Upper lobe of right lung (tissue), 1 donor: Measurements from ENCODE around the gene OCA2. TPM values are rescaled to one million over a fixed set of nuclear protein-coding genes. Genes with fewer than 3 reads are reported as not detected.

ENCODE experiments used
- ATAC-seq: fragments of 200-7000 bp; cut with Tn5 transposase; one replicate; pipeline ENCODE4 v1.9.1; 2020; ENCODE audit warnings: mild to moderate bottlenecking, moderate library complexity
- DNase-seq: peaks from one replicate; pipeline ENCODE4 v3.0.0-alpha.2; 2020
- H3K27ac ChIP-seq: fragments of 200-600 bp; one replicate; pipeline ENCODE4 v1.8.0; 2022
- H3K27me3 ChIP-seq: fragments of 200-600 bp; one replicate; pipeline ENCODE4 v1.8.0; 2022; ENCODE audit warnings: mild to moderate bottlenecking
- H3K36me3 ChIP-seq: fragments of 200-600 bp; one replicate; pipeline ENCODE4 v1.8.0; 2022
- H3K4me1 ChIP-seq: fragments of 200-600 bp; one replicate; pipeline ENCODE4 v1.8.0; 2022
- H3K4me3 ChIP-seq: fragments of 200-600 bp; one replicate; pipeline ENCODE4 v1.8.0; 2022; ENCODE audit warnings: mild to moderate bottlenecking
- H3K9me3 ChIP-seq: fragments of 200-600 bp; one replicate; pipeline ENCODE4 v1.8.0; 2022
- intact Hi-C: fragments of 100-400 bp; cut with DNase I; formaldehyde crosslinking; loops from one replicate; pipeline ENCODE4 v1.11.0; 2022
- total RNA-seq: library from RNA; stranded (reverse); fragmentation: NEBNext Ultra II Directional; extraction: Animal tissue kit (Norgen Biotek cat#: 25700); gene quantifications from one replicate; pipeline ENCODE4 v1.2.1, GENCODE V29; 2021
- TF ChIP-seq, protein P1 (sequence below): fragments of 200-600 bp; IDR thresholded peaks from one replicate; pipeline ENCODE4 v1.8.0; 2022; ENCODE audit warnings: antibody characterized with exemption
- donor health status: DM: no; HTN: yes; CAD: no; lungs with severe emphysema.

Gene OCA2
- total RNA-seq, 1 donor from 2014 or later: 0.55 TPM

DNA sequence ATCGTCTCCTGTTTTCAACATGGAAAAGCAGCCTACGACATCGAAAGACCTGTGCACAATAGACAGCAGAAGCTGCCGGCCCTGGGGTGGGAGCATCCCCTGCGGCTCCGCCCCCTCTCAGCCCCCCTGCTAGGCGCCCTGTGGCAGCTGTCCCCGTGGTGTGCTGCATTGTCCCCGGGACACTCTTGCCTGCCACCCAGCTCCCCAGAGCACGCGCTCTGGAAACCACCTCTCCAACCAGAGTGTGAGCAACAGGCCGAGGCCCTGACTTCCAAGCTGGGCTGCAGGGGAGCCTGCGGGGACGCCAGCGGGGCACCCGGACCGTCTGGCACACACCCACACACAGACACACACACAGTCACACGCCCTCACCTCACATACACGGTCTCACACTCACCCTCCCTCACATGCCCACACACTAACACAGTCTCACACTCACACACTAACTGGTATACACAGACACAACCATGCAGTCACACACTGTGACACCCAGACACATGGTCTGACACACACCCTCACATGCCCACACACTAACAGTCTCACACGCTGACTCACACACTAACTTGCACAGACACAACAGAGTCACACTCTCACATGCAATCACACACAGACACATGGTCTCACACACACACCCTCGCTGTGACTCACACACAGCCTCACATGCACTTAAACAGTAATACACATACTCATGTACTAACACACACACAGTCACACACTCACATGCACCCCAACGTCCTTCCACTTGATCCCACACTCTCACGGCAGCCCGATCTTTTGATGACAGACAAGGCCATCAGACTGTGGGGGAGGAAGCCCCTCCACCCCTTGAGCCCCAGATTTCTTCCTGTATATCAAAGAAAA lies 94.7 kb downstream of the OCA2 start:
- H3K27ac ChIP-seq: no peak overlapping the region
- H3K9me3 ChIP-seq: no peaks in the 10 kb centered on the region
- no peaks in the 10 kb centered on the region for H3K4me1 ChIP-seq
- H3K4me3 ChIP-seq: no peak overlapping the region
- peak; percentile 14 for ATAC-seq
- intact Hi-C loops: no loop called here
- no peak for DNase-seq
- no peaks in the 10 kb centered on the region for H3K36me3 ChIP-seq
- no peaks in the 10 kb centered on the region for H3K27me3 ChIP-seq
- TF ChIP-seq, protein P1, sequence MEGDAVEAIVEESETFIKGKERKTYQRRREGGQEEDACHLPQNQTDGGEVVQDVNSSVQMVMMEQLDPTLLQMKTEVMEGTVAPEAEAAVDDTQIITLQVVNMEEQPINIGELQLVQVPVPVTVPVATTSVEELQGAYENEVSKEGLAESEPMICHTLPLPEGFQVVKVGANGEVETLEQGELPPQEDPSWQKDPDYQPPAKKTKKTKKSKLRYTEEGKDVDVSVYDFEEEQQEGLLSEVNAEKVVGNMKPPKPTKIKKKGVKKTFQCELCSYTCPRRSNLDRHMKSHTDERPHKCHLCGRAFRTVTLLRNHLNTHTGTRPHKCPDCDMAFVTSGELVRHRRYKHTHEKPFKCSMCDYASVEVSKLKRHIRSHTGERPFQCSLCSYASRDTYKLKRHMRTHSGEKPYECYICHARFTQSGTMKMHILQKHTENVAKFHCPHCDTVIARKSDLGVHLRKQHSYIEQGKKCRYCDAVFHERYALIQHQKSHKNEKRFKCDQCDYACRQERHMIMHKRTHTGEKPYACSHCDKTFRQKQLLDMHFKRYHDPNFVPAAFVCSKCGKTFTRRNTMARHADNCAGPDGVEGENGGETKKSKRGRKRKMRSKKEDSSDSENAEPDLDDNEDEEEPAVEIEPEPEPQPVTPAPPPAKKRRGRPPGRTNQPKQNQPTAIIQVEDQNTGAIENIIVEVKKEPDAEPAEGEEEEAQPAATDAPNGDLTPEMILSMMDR: no peak

DNA sequence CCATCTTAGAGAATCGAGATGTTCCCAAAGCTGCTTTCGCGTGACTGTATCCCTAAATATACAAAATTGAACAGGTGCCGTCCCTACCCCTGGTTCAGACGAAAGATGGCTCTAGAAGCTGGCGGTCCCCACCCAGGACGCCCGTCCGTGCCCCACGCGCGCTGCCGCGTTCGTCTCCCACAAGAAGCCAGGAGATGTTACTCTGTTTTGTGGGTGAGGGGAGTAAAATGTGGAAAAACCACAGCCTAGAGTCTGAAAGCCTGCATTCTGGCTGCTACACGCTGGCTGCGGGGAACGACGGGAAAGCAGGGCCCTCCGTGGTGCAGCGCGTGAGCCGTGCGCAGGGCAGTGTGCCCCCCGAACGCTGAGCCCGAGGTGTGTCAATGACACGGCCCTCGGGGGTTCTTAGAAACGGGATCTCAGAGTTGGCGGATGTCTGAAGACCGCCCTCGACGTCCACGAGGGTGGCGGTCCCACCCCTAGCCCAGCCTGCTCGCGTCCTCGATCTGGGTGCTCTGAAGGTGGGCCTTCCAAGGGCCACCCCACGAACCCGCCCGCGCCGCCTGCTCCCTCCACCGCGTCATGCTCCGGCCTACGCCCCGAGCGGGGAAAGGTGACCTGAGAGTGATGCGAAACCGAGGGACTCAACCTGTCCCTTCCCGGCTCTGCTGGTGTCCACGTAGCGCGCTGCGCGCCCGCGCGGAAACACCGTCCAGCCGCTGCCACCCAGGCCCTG lies 95.6 kb downstream of the OCA2 start:
- intact Hi-C loops: no loop called here
- ATAC-seq: peak; percentile 22

DNA sequence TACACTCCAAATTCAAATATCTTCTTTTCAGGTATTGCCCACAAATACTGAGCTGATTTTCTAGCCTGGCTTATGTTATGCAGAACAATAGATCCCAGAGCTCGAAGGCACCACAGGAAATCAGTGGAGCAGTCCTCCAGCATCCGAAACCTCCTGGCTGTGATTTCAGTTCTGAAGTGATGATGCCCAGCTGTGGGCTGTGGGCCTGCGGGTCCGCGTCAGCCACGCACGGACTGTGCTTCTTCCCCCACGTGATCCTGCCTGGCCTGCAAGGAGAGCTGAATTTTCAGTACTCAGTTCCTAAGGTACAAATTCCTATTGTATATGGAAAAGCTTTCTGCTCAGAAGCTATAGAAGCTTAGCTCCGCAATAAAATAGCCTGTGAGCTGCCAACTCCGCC lies 96.2 kb downstream of the OCA2 start:
- Histone ChIP-seq H3K4me3 (no peak overlapping the region), H3K36me3 (no peaks in the 10 kb centered on the region), H3K27ac (no peak overlapping the region), H3K9me3 (no peaks in the 10 kb centered on the region), H3K4me1 (no peaks in the 10 kb centered on the region), H3K27me3 (no peaks in the 10 kb centered on the region)
- no peak for DNase-seq
- ATAC-seq: no peak
- intact Hi-C loops: no loop called here
- TF ChIP-seq, protein P1: no peak

More for the DNA sequence above, 95.6 kb downstream of the OCA2 start:
- Histone ChIP-seq H3K36me3 (no peaks in the 10 kb centered on the region), H3K4me1 (no peaks in the 10 kb centered on the region), H3K27ac (no peak overlapping the region), H3K27me3 (no peaks in the 10 kb centered on the region), H3K4me3 (no peak overlapping the region), H3K9me3 (no peaks in the 10 kb centered on the region)
- no peak for DNase-seq
- TF ChIP-seq, protein P1: no peak

DNA sequence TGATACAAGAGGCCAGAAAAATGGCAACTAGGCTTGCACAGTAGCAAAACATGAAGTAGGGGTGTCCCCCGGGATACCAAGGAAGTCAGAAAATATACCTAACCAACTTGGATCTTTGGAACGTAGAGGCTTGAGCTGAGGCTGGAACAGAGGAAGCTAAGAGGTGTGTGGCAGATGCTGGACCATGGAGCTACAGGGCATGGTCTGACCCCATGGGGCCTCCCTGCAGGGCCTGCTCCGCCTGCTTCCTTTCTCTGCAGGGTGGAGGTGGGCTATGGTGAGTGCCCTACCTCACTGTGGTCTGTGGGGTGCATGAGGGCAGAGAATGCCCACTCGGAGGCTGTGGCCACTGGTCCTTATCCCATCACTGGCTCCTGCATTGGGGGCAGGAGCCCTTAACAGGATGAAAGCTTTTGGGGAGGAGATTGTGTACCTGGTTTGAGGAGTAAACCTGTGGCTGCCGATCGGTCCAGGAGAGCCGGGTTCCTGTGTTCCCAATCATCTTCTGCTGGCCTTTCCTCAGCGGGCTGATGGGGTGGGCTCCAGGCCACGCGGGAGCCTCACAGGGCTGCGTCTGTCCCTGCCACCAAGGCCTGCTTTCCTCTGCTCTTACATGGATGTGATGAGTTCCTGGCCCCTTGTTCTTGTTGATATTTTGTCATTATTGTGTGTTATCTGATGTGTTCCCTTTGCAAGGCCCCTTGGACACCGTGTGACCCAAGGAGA lies 96.8 kb downstream of the OCA2 start:
- H3K4me1 ChIP-seq: no peaks in the 10 kb centered on the region
- no peaks in the 10 kb centered on the region for H3K9me3 ChIP-seq
- TF ChIP-seq, protein P1: no peak
- intact Hi-C loops: no loop called here
- H3K27me3 ChIP-seq: no peaks in the 10 kb centered on the region
- ATAC-seq (no peak), DNase-seq (no peak)
- H3K4me3 ChIP-seq: no peak overlapping the region
- H3K27ac ChIP-seq: no peak overlapping the region
- H3K36me3 ChIP-seq: no peaks in the 10 kb centered on the region

DNA sequence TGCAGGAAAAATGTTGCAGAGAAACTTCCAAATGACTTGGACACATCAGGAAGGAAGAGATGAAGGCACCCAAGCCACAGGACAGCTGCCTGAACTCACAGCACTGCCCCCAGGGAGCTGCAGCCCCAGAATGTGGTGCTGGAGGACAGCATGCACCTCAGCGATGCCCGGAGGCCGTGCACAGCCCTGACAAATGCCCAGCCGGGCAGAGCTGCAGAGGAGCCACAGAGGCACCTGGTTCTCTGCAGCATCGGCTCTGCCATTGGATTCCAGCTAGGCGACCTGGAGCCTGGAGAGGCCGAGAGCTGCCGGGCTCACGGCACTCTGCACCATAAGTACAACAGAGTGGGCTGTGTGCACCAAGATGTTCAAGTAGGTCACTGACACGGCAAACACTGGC lies 97.5 kb downstream of the OCA2 start:
- intact Hi-C loops: no loop called here
- Histone ChIP-seq H3K4me1 (no peaks in the 10 kb centered on the region), H3K27me3 (no peaks in the 10 kb centered on the region), H3K27ac (no peak overlapping the region), H3K36me3 (no peaks in the 10 kb centered on the region), H3K9me3 (no peaks in the 10 kb centered on the region), H3K4me3 (no peak overlapping the region)
- TF ChIP-seq, protein P1: no peak
- ATAC-seq (no peak), DNase-seq (no peak)
